Activated effector memory CD4-positive, alpha-beta T cell treated with Interleukin-2 at 50 U/mL for 16 hours (primary cell): Measurements from ENCODE around the gene AHSG.
"Not testable (repeated sequence)": the region's sequence is repeated elsewhere in the genome, so short reads cannot be mapped to it uniquely, and the experiment has no call there.

Source experiments
- DNase-seq: peaks from one replicate; pipeline ENCODE4 v3.0.0-alpha.2; 2020

Gene AHSG

GRCh38 chr3:186612721-186613636, at the start of gene AHSG:
Gene AHSG (plus strand): TSS chr3:186613060. CDS start chr3:186613142, 82 bp downstream.
- no peak for DNase-seq

GRCh38 chr3:186564586-186564985, 48.3 kb upstream of the AHSG start:
- no peak for DNase-seq

- DNase-seq, result no peak
Measured at GRCh38 chr3:186566772-186567071, 46.1 kb upstream of the AHSG start.

- peak; percentile 97 for DNase-seq
Measured at GRCh38 chr3:186567072-186567921, 45.6 kb upstream of the AHSG start, which contains the start of gene TBCCD1. Gene TBCCD1 (minus strand): TSS chr3:186567339. CDS start chr3:186564329, 3,010 bp downstream.

GRCh38 chr3:186569361-186569760, 43.5 kb upstream of the AHSG start:
- DNase-seq, result not testable (repeated sequence)

- DNase-seq, result no peak
Measured at GRCh38 chr3:186569779-186570095, 43.1 kb upstream of the AHSG start.

- DNase-seq, result peak; percentile 96
Measured at GRCh38 chr3:186570096-186570940, 42.5 kb upstream of the AHSG start, which contains the start of gene DNAJB11. Gene DNAJB11 (plus strand): TSS chr3:186570720. CDS start chr3:186570898, 178 bp downstream.

GRCh38 chr3:186570941-186571643, 41.8 kb upstream of the AHSG start:
- DNase-seq, result no peak

GRCh38 chr3:186571644-186572013, 41.2 kb upstream of the AHSG start:
- DNase-seq, result no peak

- DNase-seq, result no peak
Measured at GRCh38 chr3:186577521-186577920, 35.3 kb upstream of the AHSG start.

GRCh38 chr3:186580785-186581184, 32.1 kb upstream of the AHSG start:
- no peak for DNase-seq

- no peak for DNase-seq
Measured at GRCh38 chr3:186582541-186582940, 30.3 kb upstream of the AHSG start.

GRCh38 chr3:186583831-186584230, 29.0 kb upstream of the AHSG start:
- DNase-seq, result no peak

GRCh38 chr3:186586245-186586644, 26.6 kb upstream of the AHSG start:
- DNase-seq, result not testable (repeated sequence)

- no peak for DNase-seq
Measured at GRCh38 chr3:186587183-186587582, 25.7 kb upstream of the AHSG start.

GRCh38 chr3:186588632-186589031, 24.2 kb upstream of the AHSG start:
- no peak for DNase-seq

- no peak for DNase-seq
Measured at GRCh38 chr3:186589121-186589520, 23.7 kb upstream of the AHSG start.

- DNase-seq, result no peak
Measured at GRCh38 chr3:186589856-186590579, 22.8 kb upstream of the AHSG start.

GRCh38 chr3:186590580-186591295, 22.1 kb upstream of the AHSG start:
- no peak for DNase-seq

GRCh38 chr3:186592682-186593081, 20.2 kb upstream of the AHSG start:
- no peak for DNase-seq

- no peak for DNase-seq
Measured at GRCh38 chr3:186593862-186594261, 19.0 kb upstream of the AHSG start.
